Fibroblast of the aortic adventitia (primary cell): ENCODE results near the gene PTTG1IP. TPM values are rescaled to one million over a fixed set of nuclear protein-coding genes. Genes with fewer than 3 reads are reported as not detected.
"Not testable (repeated sequence)": the region's sequence is repeated elsewhere in the genome, so short reads cannot be mapped to it uniquely, and the experiment has no call there.

Experiments
- DNase-seq: peaks from one replicate; pipeline ENCODE4 v3.0.0-alpha.2; 2010; ENCODE audit warnings: low read depth
- H3K4me3 ChIP-seq: 2 replicates; pipeline ENCODE4 v1.5.1; 2011; ENCODE audit warnings: low read depth, mild to moderate bottlenecking, control low read depth, low read length, moderate library complexity
- CTCF ChIP-seq: IDR thresholded peaks from 2 replicates; pipeline ENCODE4 v1.5.1; 2011; ENCODE audit warnings: mild to moderate bottlenecking, low read length, control low read depth, inconsistent platforms; ENCODE audit not compliant: insufficient read depth
- total RNA-seq: library from RNA; depleted of rRNA; stranded (reverse); fragments of >200 nt; gene quantifications from 2 replicates; pipeline ENCODE4 v1.2.3, GENCODE V29; 2012; ENCODE audit warnings: low replicate concordance

PTTG1IP gene
- total RNA-seq, 1 donor: 226 TPM

- DNase-seq: no peak
- no peak for TF ChIP-seq CTCF
- no peak overlapping the region for H3K4me3 ChIP-seq
Measured at GRCh38 chr21:44886113-44887075, 12.9 kb upstream of the PTTG1IP start.

GRCh38 chr21:44885615-44886014 is 12.1 kb upstream of the PTTG1IP start:
- no peak for DNase-seq
- TF ChIP-seq CTCF: no peak
- no peak overlapping the region for H3K4me3 ChIP-seq

- no peak for DNase-seq
- TF ChIP-seq CTCF: no peak
- no peak overlapping the region for H3K4me3 ChIP-seq
Measured at GRCh38 chr21:44884097-44884496, 10.6 kb upstream of the PTTG1IP start.

GRCh38 chr21:44883250-44883649 is 9.8 kb upstream of the PTTG1IP start:
- no peak overlapping the region for H3K4me3 ChIP-seq
- no peak for DNase-seq
- TF ChIP-seq CTCF: no peak

- H3K4me3 ChIP-seq: no peak overlapping the region
- no peak for TF ChIP-seq CTCF
- DNase-seq: peak; percentile 51
Measured at GRCh38 chr21:44881198-44881872, 7.8 kb upstream of the PTTG1IP start.

- DNase-seq: peak; percentile 53
- no peak overlapping the region for H3K4me3 ChIP-seq
- TF ChIP-seq CTCF: no peak
Measured at GRCh38 chr21:44880405-44881197, 7.1 kb upstream of the PTTG1IP start.

- H3K4me3 ChIP-seq, DNase-seq: not testable (repeated sequence)
Measured at GRCh38 chr21:44879238-44879637, 5.7 kb upstream of the PTTG1IP start.
